ENCODE measurements around the gene RNF180.
"Not testable (repeated sequence)": the region's sequence is repeated elsewhere in the genome, so short reads cannot be mapped to it uniquely, and the experiment has no call there.

RNF180 gene

DNA sequence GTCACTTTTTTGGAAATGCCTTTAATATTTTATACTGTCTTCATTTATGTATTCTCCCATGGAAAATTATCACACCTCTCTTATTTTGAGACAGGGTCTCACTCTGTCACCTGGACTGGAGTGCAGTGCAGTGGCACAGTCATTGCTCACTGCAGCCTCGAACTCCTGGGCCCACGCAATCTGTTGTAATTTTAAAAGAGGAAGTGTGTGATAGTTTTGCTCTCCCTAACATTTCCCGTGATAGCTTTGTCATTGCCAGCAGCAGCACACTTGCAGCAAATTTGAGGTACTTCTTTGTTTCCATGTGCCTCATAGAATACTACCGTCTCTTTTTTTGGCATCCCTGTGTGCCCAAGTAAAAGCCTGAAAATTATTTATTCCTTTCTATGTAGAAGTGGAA is 103.5 kb downstream of the RNF180 start:
- H3K4me3 ChIP-seq (IDR thresholded peaks at IDR 0.05; ENCODE audit: insufficient read depth, low read depth, low read length) = no peak overlapping the region
- TF ChIP-seq CTCF (conservative IDR thresholded peaks at IDR 0.05; ENCODE audit: low read depth, low read length) = no peak
- no peak overlapping the region for H3K9ac ChIP-seq
- H4K20me1 ChIP-seq (ENCODE audit: insufficient read depth) = no peaks in the 10 kb centered on the region
- no peak overlapping the region for H2AFZ ChIP-seq (ENCODE audit: low read depth)
- H3K27ac ChIP-seq = no peak overlapping the region
- no peak overlapping the region for H3K4me2 ChIP-seq
- no peaks in the 10 kb centered on the region for H3K79me2 ChIP-seq (ENCODE audit: insufficient read depth, low read depth)
- H3K4me1 ChIP-seq (ENCODE audit: low read depth, poor library complexity, severe bottlenecking) = no peaks in the 10 kb centered on the region
- no peaks in the 10 kb centered on the region for H3K27me3 ChIP-seq (ENCODE audit: insufficient read depth, low read depth)
- no peaks in the 10 kb centered on the region for H3K36me3 ChIP-seq (ENCODE audit: insufficient read depth)

DNA sequence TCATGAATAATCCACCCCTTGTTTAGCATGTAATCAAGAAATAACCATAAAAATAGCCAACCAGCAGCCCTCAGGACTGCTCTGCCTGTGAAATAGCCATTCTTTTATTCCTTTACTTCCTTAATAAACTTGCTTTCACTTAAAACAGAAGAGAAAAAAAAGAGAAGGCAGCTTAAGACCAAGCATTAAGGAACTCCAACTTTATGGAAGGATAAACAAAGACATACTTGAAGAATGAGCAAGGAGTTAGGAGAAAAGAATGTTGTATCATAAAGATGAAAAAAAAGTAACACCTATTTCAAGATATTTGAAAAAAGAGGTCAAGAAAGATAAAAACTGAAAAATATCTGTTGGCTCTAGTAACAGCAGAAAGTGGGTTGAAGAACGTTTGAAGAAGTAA is 107.6 kb downstream of the RNF180 start:
- H3K4me1 ChIP-seq (ENCODE audit: low read depth, poor library complexity, severe bottlenecking) = no peaks in the 10 kb centered on the region
- H3K79me2 ChIP-seq (ENCODE audit: insufficient read depth, low read depth) = no peaks in the 10 kb centered on the region
- TF ChIP-seq CTCF (conservative IDR thresholded peaks at IDR 0.05; ENCODE audit: low read depth, low read length) = no peak
- no peak overlapping the region for H2AFZ ChIP-seq (ENCODE audit: low read depth)
- no peak overlapping the region for H3K9ac ChIP-seq
- no peak overlapping the region for H3K4me2 ChIP-seq
- no peaks in the 10 kb centered on the region for H3K36me3 ChIP-seq (ENCODE audit: insufficient read depth)
- no peak overlapping the region for H3K27ac ChIP-seq
- H3K27me3 ChIP-seq (ENCODE audit: insufficient read depth, low read depth) = no peaks in the 10 kb centered on the region
- no peaks in the 10 kb centered on the region for H4K20me1 ChIP-seq (ENCODE audit: insufficient read depth)
- no peak overlapping the region for H3K4me3 ChIP-seq (IDR thresholded peaks at IDR 0.05; ENCODE audit: insufficient read depth, low read depth, low read length)

- H3K4me2 ChIP-seq = no peak overlapping the region
- no peaks in the 10 kb centered on the region for H3K36me3 ChIP-seq (ENCODE audit: insufficient read depth)
- no peak overlapping the region for H3K4me3 ChIP-seq (IDR thresholded peaks at IDR 0.05; ENCODE audit: insufficient read depth, low read depth, low read length)
- TF ChIP-seq CTCF (conservative IDR thresholded peaks at IDR 0.05; ENCODE audit: low read depth, low read length) = no peak
- no peak overlapping the region for H2AFZ ChIP-seq (ENCODE audit: low read depth)
- no peaks in the 10 kb centered on the region for H3K27me3 ChIP-seq (ENCODE audit: insufficient read depth, low read depth)
- no peak overlapping the region for H3K27ac ChIP-seq
- H3K4me1 ChIP-seq (ENCODE audit: low read depth, poor library complexity, severe bottlenecking) = peaks cover 29% of the 10 kb centered on the region
- no peaks in the 10 kb centered on the region for H3K79me2 ChIP-seq (ENCODE audit: insufficient read depth, low read depth)
- H3K9ac ChIP-seq = no peak overlapping the region
- no peaks in the 10 kb centered on the region for H4K20me1 ChIP-seq (ENCODE audit: insufficient read depth)
These were observed 119.8 kb downstream of the RNF180 start for GRCh38 chr5:64285188-64286130.

DNA sequence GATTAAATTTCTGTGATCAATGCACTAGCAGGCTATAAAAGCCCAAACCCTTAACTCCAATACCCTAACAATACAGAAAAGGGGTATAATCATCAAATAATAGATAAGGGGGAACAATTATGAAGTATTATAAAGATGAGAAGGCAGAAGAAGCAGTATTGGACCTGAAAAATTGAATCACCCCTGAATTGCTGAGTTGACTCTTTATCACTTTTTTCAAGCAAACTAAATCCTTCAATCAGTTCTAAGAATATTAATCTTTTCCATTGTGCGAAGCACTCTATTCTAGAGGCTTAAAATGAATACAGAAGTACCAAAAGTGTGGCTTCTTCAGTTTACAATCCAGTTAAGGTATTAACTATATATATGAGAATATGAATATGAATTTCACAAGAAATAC is 120.7 kb downstream of the RNF180 start:
- Histone ChIP-seq H3K4me3 (IDR thresholded peaks at IDR 0.05; ENCODE audit: insufficient read depth, low read depth, low read length) (no peak overlapping the region), H3K36me3 (ENCODE audit: insufficient read depth) (no peaks in the 10 kb centered on the region), H4K20me1 (ENCODE audit: insufficient read depth) (no peaks in the 10 kb centered on the region), H3K4me1 (ENCODE audit: low read depth, poor library complexity, severe bottlenecking) (peaks cover 29% of the 10 kb centered on the region), H3K79me2 (ENCODE audit: insufficient read depth, low read depth) (no peaks in the 10 kb centered on the region), H3K27me3 (ENCODE audit: insufficient read depth, low read depth) (no peaks in the 10 kb centered on the region), H3K4me2 (no peak overlapping the region), H3K27ac (no peak overlapping the region), H3K9ac (no peak overlapping the region), H2AFZ (ENCODE audit: low read depth) (no peak overlapping the region)
- no peak for TF ChIP-seq CTCF (conservative IDR thresholded peaks at IDR 0.05; ENCODE audit: low read depth, low read length)

GRCh38 chr5:64288496-64288895 is 122.9 kb downstream of the RNF180 start:
- H3K4me2 ChIP-seq; H3K36me3 ChIP-seq (ENCODE audit: insufficient read depth); H4K20me1 ChIP-seq (ENCODE audit: insufficient read depth); H3K9ac ChIP-seq; H2AFZ ChIP-seq (ENCODE audit: low read depth); H3K4me3 ChIP-seq (IDR thresholded peaks at IDR 0.05; ENCODE audit: insufficient read depth, low read depth, low read length); H3K27ac ChIP-seq; H3K4me1 ChIP-seq (ENCODE audit: low read depth, poor library complexity, severe bottlenecking); H3K27me3 ChIP-seq (ENCODE audit: insufficient read depth, low read depth); H3K79me2 ChIP-seq (ENCODE audit: insufficient read depth, low read depth): not testable (repeated sequence)

Data from KMS-11 (cell line).